Keratinocyte (primary cell): Measurements from ENCODE around the gene KIAA0825.

Experiments
- CTCF ChIP-seq, 3 experiments: IDR thresholded peaks in 1 of 3; conservative IDR thresholded peaks in 1 of 3; optimal IDR thresholded peaks in 1 of 3; 2 replicates in 2 of 3; 3 replicates in 1 of 3; pipeline versions ENCODE3 to v1.5.1; 2011; ENCODE audit warnings: low read length in 3 of 3, mild to moderate bottlenecking in 3 of 3, moderate library complexity in 2 of 3, control low read depth in 1 of 3, inconsistent platforms in 1 of 3; ENCODE audit not compliant: insufficient read depth in 2 of 3; ENCODE audit errors: extremely low read depth in 1 of 3
- EZH2 ChIP-seq: IDR thresholded peaks from one replicate; pipeline ENCODE4 v1.6.1; 2012; ENCODE audit warnings: inconsistent platforms, mild to moderate bottlenecking, low read length, moderate library complexity

GRCh38 chr5:94501365-94501764 lies 117.0 kb downstream of the KIAA0825 start:
- TF ChIP-seq CTCF (optimal IDR thresholded peaks at IDR 0.05 in 1 of 3, IDR thresholded peaks at IDR 0.05 in 1 of 3, conservative IDR thresholded peaks at IDR 0.05 in 1 of 3; ENCODE audit: extremely low read depth in 1 of 3, insufficient read depth in 2 of 3, low read length in 3 of 3) (no peak), EZH2 (no peak)
